ENCODE results near the gene RANGRF.

The RANGRF gene

GRCh38 chr17:8300627-8301242 lies 12.3 kb downstream of the RANGRF start:
- peak; percentile 70 for DNase-seq
- in situ Hi-C loops (cut with HindIII; ENCODE audit: low pct_ligation_motif_present, low pct_unique_long_range_greater_than_20kb, low sequenced_read_pairs) = no loop called here

- DNase-seq = no peak
- in situ Hi-C loops (cut with HindIII; ENCODE audit: low pct_ligation_motif_present, low pct_unique_long_range_greater_than_20kb, low sequenced_read_pairs) = no loop called here
Measured at GRCh38 chr17:8310601-8311123, 22.2 kb downstream of the RANGRF start.

DNA sequence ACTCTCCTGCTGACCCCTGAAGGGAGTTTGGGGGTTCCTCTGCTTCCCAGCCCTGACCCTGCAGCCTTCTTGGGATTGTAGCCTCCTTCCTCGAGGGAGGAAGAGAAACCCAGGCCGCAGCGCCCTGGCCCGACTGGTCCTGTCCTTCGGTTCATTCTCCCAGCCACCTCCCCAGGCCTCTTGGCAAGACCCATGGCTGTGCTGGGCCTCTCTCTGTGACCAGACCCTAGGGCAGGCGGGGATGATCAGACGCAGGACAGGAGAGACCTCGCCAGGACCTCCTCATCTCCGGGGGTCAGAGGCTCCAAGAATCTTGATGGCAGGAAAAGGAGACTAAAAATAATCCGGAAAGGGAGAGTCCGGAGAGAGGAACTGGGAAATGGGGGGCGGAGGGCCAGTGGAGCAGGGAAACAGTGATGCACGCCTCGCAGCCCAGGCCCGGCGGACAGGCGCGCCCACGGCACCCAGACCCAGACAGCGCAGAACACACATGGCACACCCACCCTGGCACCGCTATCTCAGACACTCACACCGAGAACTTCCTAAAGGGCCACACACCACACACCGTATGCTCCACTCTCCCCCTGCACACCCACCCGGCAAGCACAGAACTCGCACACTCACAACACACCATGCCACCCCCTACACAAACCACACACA lies 22.8 kb downstream of the RANGRF start:
- in situ Hi-C loops (cut with HindIII; ENCODE audit: low pct_ligation_motif_present, low pct_unique_long_range_greater_than_20kb, low sequenced_read_pairs) = no loop called here
- no peak for DNase-seq

- DNase-seq = no peak
- in situ Hi-C loops (cut with HindIII; ENCODE audit: low pct_ligation_motif_present, low pct_unique_long_range_greater_than_20kb, low sequenced_read_pairs) = no loop called here
Measured at GRCh38 chr17:8312251-8312650, 23.8 kb downstream of the RANGRF start.

- DNase-seq = no peak
- in situ Hi-C loops (cut with HindIII; ENCODE audit: low pct_ligation_motif_present, low pct_unique_long_range_greater_than_20kb, low sequenced_read_pairs) = no loop called here
Measured at GRCh38 chr17:8312726-8313600, 24.5 kb downstream of the RANGRF start.

DNA sequence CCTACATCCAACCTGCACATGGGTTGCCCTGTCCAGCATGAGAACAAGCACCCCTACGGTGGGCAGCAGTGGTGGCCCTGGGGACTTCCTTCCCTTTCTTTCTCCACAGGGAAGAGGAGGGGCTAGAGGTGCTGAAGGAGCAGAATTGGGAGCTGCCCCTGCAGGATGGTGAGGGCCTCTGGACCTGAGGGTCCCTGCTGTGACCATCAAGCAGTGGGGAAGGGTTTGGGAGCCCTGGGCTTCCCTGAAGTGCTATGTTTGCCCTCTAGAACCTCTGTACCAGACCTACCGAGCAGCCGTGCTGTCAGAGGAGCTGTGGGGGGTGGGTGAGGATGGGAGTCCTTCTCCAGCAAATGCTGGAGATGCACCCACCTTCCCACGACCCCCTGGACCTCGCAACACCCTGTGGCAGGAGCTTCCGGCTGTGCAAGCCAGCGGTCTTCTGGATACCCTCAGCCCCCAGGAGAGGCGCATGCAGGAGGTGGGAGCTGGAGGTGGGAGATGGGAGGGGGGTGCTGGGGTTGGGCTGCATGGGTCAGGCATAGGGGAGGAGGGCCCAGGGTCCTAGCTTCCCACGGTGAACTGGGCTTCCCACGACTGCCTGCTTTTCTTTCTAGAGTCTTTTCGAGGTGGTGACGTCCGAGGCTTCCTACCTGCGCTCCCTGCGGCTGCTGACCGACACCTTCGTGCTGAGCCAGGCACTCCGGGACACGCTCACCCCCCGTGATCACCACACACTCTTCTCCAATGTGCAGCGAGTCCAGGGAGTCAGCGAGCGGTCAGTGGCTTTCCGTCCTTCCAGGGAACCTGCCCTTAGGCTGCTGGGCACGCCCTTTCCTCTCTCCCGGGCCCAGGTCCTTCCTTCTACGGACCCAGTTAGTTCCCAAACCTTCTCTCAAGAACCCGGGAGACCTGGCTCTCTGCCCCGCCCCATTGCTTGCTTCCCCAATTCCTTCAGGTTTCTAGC lies 26.6 kb downstream of the RANGRF start:
- in situ Hi-C loops (cut with HindIII; ENCODE audit: low pct_ligation_motif_present, low pct_unique_long_range_greater_than_20kb, low sequenced_read_pairs) = no loop called here
- DNase-seq = no peak

- in situ Hi-C loops (cut with HindIII; ENCODE audit: low pct_ligation_motif_present, low pct_unique_long_range_greater_than_20kb, low sequenced_read_pairs) = no loop called here
Measured at GRCh38 chr17:8315764-8316217, 27.3 kb downstream of the RANGRF start.

GRCh38 chr17:8318010-8318935 lies 29.8 kb downstream of the RANGRF start:
- DNase-seq = no peak
- in situ Hi-C loops (cut with HindIII; ENCODE audit: low pct_ligation_motif_present, low pct_unique_long_range_greater_than_20kb, low sequenced_read_pairs) = no loop called here

More at GRCh38 chr17:8315764-8316217, 27.3 kb downstream of the RANGRF start:
- no peak for DNase-seq

- no peak for DNase-seq
- in situ Hi-C loops (cut with HindIII; ENCODE audit: low pct_ligation_motif_present, low pct_unique_long_range_greater_than_20kb, low sequenced_read_pairs) = no loop called here
Measured at GRCh38 chr17:8320262-8320661, 31.8 kb downstream of the RANGRF start.

DNA sequence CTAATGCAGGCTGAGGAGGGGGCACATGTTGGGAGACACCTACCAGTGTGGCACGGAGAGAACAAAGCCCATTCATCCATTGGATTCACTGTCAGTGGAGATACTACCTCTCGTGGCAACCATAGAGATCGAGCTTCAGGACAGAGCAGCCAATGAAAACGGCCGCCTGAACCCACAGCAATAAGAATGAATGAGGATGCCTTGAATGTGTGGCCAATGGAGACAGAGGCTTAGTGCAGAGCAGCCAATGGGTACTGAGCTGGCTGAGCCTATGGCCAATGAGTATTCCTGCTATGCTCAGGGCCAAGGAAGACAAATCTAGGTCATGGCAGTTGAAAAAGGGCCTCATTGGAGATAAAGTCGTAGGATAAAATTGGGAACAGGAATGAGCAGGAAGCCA lies 32.5 kb downstream of the RANGRF start:
- DNase-seq = no peak
- in situ Hi-C loops (cut with HindIII; ENCODE audit: low pct_ligation_motif_present, low pct_unique_long_range_greater_than_20kb, low sequenced_read_pairs) = no loop called here

GRCh38 chr17:8322061-8322460 lies 33.6 kb downstream of the RANGRF start:
- no peak for DNase-seq
- in situ Hi-C loops (cut with HindIII; ENCODE audit: low pct_ligation_motif_present, low pct_unique_long_range_greater_than_20kb, low sequenced_read_pairs) = no loop called here

GRCh38 chr17:8324132-8324531 lies 35.7 kb downstream of the RANGRF start:
- no peak for DNase-seq
- in situ Hi-C loops (cut with HindIII; ENCODE audit: low pct_ligation_motif_present, low pct_unique_long_range_greater_than_20kb, low sequenced_read_pairs) = no loop called here

DNA sequence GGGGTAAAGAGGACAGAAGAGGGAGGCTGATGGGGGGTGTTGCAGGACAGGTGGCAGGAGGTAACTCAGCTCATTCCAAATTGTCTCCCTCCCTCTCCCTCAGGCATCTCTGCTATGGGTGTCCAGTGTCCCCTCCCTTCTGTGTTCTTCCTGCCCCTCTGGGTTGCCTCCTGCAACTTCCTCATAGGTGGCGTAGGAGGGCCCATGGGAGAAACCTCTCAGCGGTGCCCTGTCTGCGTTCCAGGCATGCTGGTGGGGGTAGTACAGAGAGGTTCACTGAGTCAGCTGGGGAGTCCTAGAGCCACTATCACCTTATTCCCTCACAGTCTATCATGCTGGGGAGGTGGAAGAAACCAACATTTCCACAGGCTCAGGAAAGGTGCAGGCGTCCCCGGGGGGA lies 36.5 kb downstream of the RANGRF start:
- in situ Hi-C loops (cut with HindIII; ENCODE audit: low pct_ligation_motif_present, low pct_unique_long_range_greater_than_20kb, low sequenced_read_pairs) = no loop called here
- no peak for DNase-seq

GRCh38 chr17:8326511-8327302 lies 38.2 kb downstream of the RANGRF start:
- in situ Hi-C loops (cut with HindIII; ENCODE audit: low pct_ligation_motif_present, low pct_unique_long_range_greater_than_20kb, low sequenced_read_pairs) = no loop called here
- DNase-seq = no peak

DNA sequence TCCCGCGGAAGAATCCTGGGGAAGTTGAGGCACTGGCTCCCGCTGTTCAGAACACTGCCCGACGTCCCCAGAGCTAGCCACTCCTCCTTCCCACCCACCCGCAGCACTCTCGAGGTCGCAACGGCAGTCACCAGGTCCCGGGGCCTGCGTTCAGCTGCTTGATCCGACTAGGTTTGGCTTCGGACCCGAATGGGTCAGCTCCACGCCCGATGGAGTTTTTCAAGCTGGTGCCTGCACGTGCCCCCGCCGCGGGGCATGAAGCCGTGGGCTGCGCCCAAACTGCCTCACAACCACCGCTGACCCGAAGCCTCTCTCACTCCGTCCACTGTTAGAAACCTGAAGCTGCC lies 38.8 kb downstream of the RANGRF start:
- in situ Hi-C loops (cut with HindIII; ENCODE audit: low pct_ligation_motif_present, low pct_unique_long_range_greater_than_20kb, low sequenced_read_pairs) = no loop called here
- DNase-seq = no peak

DNA sequence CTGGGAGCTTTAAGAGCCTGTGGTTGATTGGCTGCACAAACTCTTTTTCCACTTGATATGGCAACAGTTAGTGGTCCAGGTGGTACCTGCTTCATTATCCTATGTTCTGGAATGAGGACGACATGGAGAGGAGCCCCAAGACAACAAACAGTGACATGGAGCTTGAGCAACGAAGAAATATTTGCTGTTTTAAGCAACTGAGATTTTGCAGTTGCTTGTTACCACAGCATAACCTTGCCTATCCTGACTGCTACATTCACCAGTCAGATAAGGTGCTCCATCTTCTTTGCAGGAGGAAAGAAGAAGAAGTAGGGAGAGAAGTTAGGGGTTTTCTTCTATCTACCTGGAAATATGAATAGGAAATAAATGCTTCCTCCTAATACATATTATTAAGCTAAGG lies 43.7 kb downstream of the RANGRF start:
- no peak for DNase-seq
- in situ Hi-C loops (cut with HindIII; ENCODE audit: low pct_ligation_motif_present, low pct_unique_long_range_greater_than_20kb, low sequenced_read_pairs) = no loop called here

DNA sequence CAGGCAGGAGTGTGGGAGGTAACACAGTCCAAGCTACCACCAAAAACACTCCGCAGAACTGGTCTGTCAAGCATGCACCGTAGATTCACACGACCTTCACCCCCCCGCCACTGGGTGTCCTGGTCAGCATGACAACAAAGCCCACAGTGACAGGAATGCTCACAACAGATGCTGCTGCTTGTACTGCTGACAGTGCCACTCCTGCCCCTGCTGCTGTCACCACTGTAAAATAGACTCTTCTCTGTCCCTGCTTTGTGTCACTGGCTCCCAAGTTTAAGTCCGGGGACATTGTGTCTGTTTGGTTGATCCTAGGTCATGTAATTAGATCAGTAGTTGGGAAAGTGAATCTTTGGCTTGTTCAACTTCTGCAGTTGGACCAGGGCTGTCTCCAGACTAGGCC lies 44.2 kb downstream of the RANGRF start:
- no peak for DNase-seq
- in situ Hi-C loops (cut with HindIII; ENCODE audit: low pct_ligation_motif_present, low pct_unique_long_range_greater_than_20kb, low sequenced_read_pairs) = no loop called here
